ENCODE data around the gene ODC1. TPM values are rescaled to one million over a fixed set of nuclear protein-coding genes. Genes with fewer than 3 reads are reported as not detected.

Gene ODC1
- total and polyA plus RNA-seq, 2 experiments from 2014 or later: 23.3 to 70.3 TPM

DNA sequence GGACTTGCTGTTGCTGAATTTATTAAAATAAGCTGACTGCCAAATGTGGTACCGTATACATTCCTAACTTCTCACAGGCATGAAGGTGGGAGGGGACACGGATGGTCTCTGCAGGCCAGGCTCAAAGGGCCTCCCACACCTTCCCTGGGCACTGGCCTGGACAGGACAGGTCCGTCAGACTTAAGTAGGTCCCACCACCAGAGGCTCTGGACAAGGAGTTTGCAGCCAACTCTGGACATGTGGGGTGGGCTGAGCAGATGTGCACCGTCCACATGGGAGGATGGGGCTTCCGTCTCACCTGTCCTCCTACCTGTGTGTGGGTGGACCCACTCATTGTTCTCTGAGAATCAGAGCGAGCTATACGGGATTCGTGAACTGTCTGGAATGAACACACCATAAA, 8.2 kb downstream of the ODC1 start:
- H3K4me1 ChIP-seq (ENCODE audit: insufficient read depth): no peaks in the 10 kb centered on the region
- H3K36me3 Mint-ChIP-seq (ENCODE audit: low read depth): peaks cover 60% of the 10 kb centered on the region
- no peak overlapping the region for H2AFZ ChIP-seq
- 0 out of 2 replicates have a peak, but pooled peaks cover 3% of the 10 kb centered on the region for H4K20me1 ChIP-seq (replicated peaks; ENCODE audit: insufficient read depth)
- no peaks in the 10 kb centered on the region for H3K9me3 Mint-ChIP-seq
- no peak overlapping the region for H3K4me2 ChIP-seq
- H3K4me3 ChIP-seq: no peak overlapping the region
- no peak for TF ChIP-seq NANOG (IDR thresholded peaks at IDR 0.05; ENCODE audit: borderline replicate concordance)
- TF ChIP-seq POLR2AphosphoS5 (IDR thresholded peaks at IDR 0.05; ENCODE audit: low read depth): no peak
- no peak for TF ChIP-seq EZH2phosphoT487 (IDR thresholded peaks at IDR 0.05; ENCODE audit: unreplicated experiment)
- TF ChIP-seq ETS1 (IDR thresholded peaks at IDR 0.05): no peak
- no peak for TF ChIP-seq JUNB (IDR thresholded peaks at IDR 0.05; ENCODE audit: unreplicated experiment)
- no peak for TF ChIP-seq CREB1 (CRISPR knock-in tag; IDR thresholded peaks at IDR 0.05; ENCODE audit: low read depth)
- TF ChIP-seq ZNF462 (CRISPR knock-in tag; IDR thresholded peaks at IDR 0.05): no peak
- no peak for TF ChIP-seq EZH2 (IDR thresholded peaks at IDR 0.05; ENCODE audit: low read depth, unreplicated experiment)
- no peak for TF ChIP-seq ZNF114 (CRISPR knock-in tag; IDR thresholded peaks at IDR 0.05)
- no peak for TF ChIP-seq ZNF331 (CRISPR knock-in tag; IDR thresholded peaks at IDR 0.05; ENCODE audit: low read depth)
- no peak for TF ChIP-seq STAT1 (IDR thresholded peaks at IDR 0.05; ENCODE audit: unreplicated experiment)
- TF ChIP-seq, protein P1, sequence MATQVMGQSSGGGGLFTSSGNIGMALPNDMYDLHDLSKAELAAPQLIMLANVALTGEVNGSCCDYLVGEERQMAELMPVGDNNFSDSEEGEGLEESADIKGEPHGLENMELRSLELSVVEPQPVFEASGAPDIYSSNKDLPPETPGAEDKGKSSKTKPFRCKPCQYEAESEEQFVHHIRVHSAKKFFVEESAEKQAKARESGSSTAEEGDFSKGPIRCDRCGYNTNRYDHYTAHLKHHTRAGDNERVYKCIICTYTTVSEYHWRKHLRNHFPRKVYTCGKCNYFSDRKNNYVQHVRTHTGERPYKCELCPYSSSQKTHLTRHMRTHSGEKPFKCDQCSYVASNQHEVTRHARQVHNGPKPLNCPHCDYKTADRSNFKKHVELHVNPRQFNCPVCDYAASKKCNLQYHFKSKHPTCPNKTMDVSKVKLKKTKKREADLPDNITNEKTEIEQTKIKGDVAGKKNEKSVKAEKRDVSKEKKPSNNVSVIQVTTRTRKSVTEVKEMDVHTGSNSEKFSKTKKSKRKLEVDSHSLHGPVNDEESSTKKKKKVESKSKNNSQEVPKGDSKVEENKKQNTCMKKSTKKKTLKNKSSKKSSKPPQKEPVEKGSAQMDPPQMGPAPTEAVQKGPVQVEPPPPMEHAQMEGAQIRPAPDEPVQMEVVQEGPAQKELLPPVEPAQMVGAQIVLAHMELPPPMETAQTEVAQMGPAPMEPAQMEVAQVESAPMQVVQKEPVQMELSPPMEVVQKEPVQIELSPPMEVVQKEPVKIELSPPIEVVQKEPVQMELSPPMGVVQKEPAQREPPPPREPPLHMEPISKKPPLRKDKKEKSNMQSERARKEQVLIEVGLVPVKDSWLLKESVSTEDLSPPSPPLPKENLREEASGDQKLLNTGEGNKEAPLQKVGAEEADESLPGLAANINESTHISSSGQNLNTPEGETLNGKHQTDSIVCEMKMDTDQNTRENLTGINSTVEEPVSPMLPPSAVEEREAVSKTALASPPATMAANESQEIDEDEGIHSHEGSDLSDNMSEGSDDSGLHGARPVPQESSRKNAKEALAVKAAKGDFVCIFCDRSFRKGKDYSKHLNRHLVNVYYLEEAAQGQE (IDR thresholded peaks at IDR 0.05; ENCODE audit: unreplicated experiment): no peak
- TF ChIP-seq, protein P2, sequence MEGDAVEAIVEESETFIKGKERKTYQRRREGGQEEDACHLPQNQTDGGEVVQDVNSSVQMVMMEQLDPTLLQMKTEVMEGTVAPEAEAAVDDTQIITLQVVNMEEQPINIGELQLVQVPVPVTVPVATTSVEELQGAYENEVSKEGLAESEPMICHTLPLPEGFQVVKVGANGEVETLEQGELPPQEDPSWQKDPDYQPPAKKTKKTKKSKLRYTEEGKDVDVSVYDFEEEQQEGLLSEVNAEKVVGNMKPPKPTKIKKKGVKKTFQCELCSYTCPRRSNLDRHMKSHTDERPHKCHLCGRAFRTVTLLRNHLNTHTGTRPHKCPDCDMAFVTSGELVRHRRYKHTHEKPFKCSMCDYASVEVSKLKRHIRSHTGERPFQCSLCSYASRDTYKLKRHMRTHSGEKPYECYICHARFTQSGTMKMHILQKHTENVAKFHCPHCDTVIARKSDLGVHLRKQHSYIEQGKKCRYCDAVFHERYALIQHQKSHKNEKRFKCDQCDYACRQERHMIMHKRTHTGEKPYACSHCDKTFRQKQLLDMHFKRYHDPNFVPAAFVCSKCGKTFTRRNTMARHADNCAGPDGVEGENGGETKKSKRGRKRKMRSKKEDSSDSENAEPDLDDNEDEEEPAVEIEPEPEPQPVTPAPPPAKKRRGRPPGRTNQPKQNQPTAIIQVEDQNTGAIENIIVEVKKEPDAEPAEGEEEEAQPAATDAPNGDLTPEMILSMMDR (conservative IDR thresholded peaks at IDR 0.05; ENCODE audit: low read depth in 2 of 2): no peak
- peaks cover 5% of the 10 kb centered on the region for H3K27me3 Mint-ChIP-seq (ENCODE audit: insufficient read depth, low read depth, poor library complexity)
- no peak overlapping the region for H3K27ac ChIP-seq (ENCODE audit: low read depth)
- no peak overlapping the region for H3K4me3 Mint-ChIP-seq
- no peaks in the 10 kb centered on the region for H3F3A ChIP-seq (replicated peaks; ENCODE audit: low read depth)
- H3K79me2 ChIP-seq (replicated peaks; ENCODE audit: insufficient read depth): peaks cover 4% of the 10 kb centered on the region
- no peak for DNase-seq (ENCODE audit: low spot score)
- peaks cover 16% of the 10 kb centered on the region; the same call in 1 of the 2 replicates for H3K36me3 ChIP-seq (ENCODE audit: insufficient read depth)
- ATAC-seq: no peak
- H3K9me2 ChIP-seq (ENCODE audit: insufficient read depth): no peaks in the 10 kb centered on the region
- no peaks in the 10 kb centered on the region for H3K27me3 ChIP-seq (ENCODE audit: insufficient read depth)
- H3K27ac Mint-ChIP-seq: no peak overlapping the region
- H3K4me1 Mint-ChIP-seq: no peaks in the 10 kb centered on the region
